HTERT RPE-1 (cell line): ENCODE data around the gene RNF138.
"Not testable (repeated sequence)": the region's sequence is repeated elsewhere in the genome, so short reads cannot be mapped to it uniquely, and the experiment has no call there.

Source experiments
- in situ Hi-C: fragments of 300-500 bp; cut with MboI; formaldehyde crosslinking; loops from 4 replicates; pipeline ENCODE4 v1.14.3; 2020; ENCODE audit warnings: low sequenced_read_pairs

The RNF138 gene

GRCh38 chr18:32091724-32092421 lies at the start of gene RNF138:
Gene RNF138, plus strand, starts transcription at chr18:32091874. Its CDS starts 903 bp downstream, at chr18:32092777.
- in situ Hi-C loops = no loop called here

GRCh38 chr18:32042337-32042736 lies 49.3 kb upstream of the RNF138 start:
- in situ Hi-C loops = no loop called here

GRCh38 chr18:32048507-32049091 lies 43.1 kb upstream of the RNF138 start:
- in situ Hi-C loops = no loop called here

- in situ Hi-C loops = no loop called here
Measured at GRCh38 chr18:32049393-32050171, 42.1 kb upstream of the RNF138 start.

- in situ Hi-C loops = no loop called here
Measured at GRCh38 chr18:32056613-32057358, 34.9 kb upstream of the RNF138 start.

- in situ Hi-C loops = no loop called here
Measured at GRCh38 chr18:32057624-32058165, 34.0 kb upstream of the RNF138 start.

- in situ Hi-C loops = no loop called here
Measured at GRCh38 chr18:32060026-32060425, 31.6 kb upstream of the RNF138 start.

- in situ Hi-C loops = no loop called here
Measured at GRCh38 chr18:32067375-32068167, 24.1 kb upstream of the RNF138 start.

- in situ Hi-C loops = no loop called here
Measured at GRCh38 chr18:32072321-32072720, 19.4 kb upstream of the RNF138 start.

- in situ Hi-C loops = no loop called here
Measured at GRCh38 chr18:32074206-32074605, 17.5 kb upstream of the RNF138 start.

- in situ Hi-C loops = no loop called here
Measured at GRCh38 chr18:32078845-32079244, 12.8 kb upstream of the RNF138 start.

- in situ Hi-C loops = no loop called here
Measured at GRCh38 chr18:32081881-32082280, 9.8 kb upstream of the RNF138 start.

- in situ Hi-C loops = no loop called here
Measured at GRCh38 chr18:32083781-32084180, 7.9 kb upstream of the RNF138 start.

- in situ Hi-C loops = no loop called here
Measured at GRCh38 chr18:32086881-32087280, 4.8 kb upstream of the RNF138 start.

GRCh38 chr18:32090831-32091230 lies 843 bp upstream of the RNF138 start:
- in situ Hi-C loops = not testable (repeated sequence)

- in situ Hi-C loops = no loop called here
Measured at GRCh38 chr18:32091325-32091723, 350 bp upstream of the RNF138 start.

- in situ Hi-C loops = no loop called here
Measured at GRCh38 chr18:32092422-32093101, 888 bp downstream of the RNF138 start.

- in situ Hi-C loops = no loop called here
Measured at GRCh38 chr18:32093102-32093511, 1.4 kb downstream of the RNF138 start.

- in situ Hi-C loops = no loop called here
Measured at GRCh38 chr18:32093523-32093922, 1.8 kb downstream of the RNF138 start.
